Glomerular endothelial cell (primary cell): ENCODE data around the gene DNAJC22. TPM values are rescaled to one million over a fixed set of nuclear protein-coding genes. Genes with fewer than 3 reads are reported as not detected.

Experiments
- DNase-seq: peaks from one replicate; pipeline ENCODE4 v3.0.0-alpha.2; 2011; ENCODE audit warnings: low read depth, low spot score; ENCODE audit errors: extremely low read depth
- total RNA-seq: library from RNA; depleted of rRNA; stranded (reverse); fragments of >200 nt; gene quantifications from 2 replicates; pipeline ENCODE4 v1.2.3, GENCODE V29; 2015

DNAJC22 gene
- total RNA-seq, 1 donor from 2014 or later = 1.2 TPM

DNA sequence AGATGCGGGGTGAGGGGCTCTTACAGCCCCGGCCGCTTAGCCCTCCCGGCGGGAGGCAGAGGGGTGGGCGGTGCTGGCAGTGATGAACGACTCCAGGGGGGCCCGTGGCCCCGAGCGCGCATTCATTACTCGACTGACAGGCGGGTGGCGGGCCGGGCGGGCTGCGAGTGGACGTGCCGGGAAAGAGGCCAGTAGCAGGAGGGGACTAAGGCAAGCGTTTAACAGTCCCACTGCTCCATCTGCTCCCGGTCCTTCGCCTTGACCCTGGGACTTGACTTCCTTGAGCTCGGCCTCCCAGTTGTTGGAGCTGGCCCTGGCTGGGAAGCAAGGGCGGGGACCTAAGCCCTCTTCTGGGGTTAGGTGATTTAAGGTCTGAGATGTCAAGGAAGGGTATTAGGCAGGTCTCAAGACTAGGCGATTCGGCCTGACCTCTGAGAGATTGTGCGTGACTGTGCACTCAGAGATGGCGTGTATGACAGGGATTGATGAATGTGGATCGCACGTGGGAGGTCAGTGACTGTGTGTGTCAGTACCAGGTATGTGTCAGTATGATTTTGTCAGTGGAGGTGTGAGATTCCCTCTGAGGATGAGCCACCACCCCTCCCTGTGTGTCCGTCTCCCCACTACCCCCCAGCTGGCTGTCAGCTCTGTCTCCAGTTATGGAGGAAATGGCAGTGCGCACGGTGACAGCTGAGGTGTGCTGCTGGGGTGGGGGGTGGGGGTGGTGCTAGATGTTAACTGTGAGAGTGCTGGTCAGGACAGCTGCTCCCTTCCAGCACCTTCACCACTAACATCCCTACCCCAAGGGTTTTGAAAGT lies 3.6 kb upstream of the DNAJC22 start:
- DNase-seq = no peak

DNA sequence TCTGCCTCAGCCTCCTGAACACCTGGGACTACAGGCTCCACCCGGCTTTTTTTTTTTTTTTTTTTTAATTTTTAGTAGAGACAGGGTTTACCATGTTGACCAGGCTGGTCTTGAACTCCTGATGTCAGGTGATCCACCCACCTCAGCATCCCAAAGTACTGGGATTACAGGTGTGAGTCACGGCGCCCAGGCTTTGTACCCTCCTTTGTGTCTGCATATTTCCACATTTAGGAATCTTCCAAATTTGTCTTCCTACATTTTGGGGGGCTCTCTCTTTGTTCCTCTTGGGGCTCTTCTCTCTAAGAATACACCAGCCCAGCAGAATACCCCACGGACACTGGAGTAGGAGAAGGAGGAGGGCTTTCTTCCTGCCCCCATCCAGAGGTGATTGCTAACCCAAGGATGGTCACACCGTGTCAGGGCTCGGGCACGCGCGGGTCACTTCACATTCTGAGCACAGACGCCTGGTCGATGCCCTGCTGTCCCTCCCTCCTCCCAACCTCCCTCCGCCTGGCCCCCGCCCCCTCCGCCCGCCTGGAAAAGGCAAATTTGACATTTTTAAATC lies 2.1 kb upstream of the DNAJC22 start:
- DNase-seq = no peak

DNA sequence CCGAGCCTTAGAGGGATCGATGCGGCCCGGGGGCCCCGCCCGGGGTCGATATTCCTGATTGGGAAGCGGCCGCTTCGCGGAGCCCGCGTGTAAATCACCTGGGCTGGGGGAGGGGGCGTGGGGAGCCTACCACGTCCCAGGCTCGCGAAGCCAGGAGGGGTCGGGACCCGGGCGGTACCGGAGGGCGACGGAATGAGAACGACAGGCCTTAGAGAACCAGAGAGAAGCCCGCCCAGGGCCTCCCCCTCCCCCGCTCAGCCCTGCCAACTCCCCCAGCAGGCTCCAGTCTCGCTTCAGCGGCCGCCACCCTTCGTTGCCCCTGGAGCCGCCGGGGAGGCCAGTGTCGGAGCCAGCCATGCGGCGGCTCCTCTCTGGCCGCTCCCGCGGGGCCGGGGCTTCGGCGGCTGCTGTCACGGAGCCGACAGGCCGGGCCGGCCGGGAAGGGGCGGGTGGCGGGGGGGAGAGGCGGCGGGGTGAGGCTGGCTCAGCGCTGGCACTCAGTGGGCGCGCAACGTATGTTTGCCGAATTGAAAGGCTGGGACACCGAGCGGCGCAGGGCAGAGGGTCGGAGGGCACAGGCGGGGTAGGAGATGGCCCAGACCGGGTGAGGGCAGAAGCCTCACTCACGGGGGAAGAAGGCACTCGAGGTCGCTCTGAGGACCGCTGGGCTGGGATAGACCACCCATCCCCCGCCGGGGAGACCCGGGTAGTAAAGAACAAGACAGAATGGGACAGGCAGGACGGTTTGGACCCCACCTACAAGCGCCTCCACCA lies 1.4 kb upstream of the DNAJC22 start:
- no peak for DNase-seq

DNA sequence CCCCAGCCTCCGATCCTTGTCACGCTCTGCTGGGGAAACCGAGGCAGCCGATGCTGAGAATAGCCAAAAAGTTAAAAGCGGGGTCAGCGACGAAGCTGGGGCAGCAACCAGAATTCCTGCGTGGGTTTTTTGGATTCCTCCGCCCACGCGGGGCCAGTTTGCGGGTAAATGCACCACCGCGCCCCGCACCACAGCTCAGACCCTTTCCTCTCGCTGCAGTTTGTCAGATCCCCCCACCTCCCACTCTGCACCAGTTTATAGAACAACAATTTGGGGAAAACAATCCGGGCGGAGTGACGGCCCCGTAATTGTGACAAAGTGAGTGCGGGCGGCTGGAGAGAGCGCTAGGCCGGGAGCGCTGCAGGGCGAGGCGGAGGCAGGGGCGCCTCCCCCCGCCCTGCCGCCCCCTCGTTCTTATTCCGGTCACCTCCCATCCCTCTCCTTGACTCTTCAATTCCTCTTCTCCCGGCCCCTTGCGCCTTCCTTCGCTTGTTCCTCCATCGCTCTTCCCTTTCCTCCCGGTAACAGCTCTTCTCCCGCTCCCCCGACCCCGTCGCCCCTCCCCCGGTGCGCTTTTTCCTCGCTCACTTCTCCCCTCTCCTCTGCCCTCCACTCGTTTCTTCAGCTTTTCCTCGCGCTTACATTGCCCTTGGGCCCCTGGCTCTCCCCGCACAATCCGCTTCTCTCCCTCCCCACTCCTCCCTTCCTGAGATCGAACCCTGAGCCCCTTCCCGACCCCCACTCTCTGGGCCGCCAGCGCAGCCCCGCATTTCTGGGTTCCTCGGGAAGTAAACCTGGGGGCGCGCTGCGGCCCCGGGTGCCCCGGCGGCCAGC lies 646 bp upstream of the DNAJC22 start:
- no peak for DNase-seq

DNA sequence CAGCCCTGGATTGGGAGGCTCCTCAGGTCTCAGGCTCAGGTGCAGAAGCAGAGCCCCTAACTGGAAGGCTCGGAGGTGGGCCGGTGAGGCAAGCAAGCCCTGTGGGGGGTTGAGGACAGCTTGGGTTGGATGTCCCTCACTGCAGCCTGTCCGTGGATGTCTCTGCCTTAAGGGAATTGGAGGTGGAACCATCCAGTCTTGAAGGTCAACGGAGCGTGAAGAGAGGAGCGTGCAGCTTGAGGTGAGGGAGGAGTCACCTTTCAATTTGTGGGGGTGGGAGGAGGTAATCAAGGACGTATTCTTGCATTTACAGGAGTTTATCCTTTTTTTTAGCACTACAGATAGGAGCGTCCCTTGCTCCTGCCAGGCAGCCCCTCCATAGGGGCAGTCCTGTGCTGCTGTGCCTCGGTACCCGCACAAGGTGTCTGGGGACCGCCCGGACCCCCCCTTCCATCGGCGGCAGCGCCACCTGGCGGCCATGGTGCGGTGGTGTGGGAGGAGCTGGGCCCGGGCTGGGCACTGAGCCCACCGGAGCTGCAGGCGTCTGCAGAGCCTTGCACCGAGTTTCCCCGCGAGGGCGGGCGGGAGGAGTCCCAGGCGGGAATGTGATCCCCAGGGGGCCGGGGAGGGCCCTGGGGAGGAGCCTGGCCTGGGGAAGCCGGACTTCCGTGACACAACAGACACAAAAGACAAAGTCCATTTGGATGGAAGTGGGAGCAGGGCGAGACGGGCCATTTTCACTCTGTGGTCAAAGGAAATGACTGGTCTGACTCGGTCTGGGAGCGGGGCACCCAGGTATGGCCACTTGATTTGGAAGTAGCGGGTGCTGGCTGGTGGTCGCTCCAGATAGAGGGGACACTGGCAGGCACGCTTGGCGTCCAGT lies 864 bp downstream of the DNAJC22 start:
- DNase-seq = no peak

DNA sequence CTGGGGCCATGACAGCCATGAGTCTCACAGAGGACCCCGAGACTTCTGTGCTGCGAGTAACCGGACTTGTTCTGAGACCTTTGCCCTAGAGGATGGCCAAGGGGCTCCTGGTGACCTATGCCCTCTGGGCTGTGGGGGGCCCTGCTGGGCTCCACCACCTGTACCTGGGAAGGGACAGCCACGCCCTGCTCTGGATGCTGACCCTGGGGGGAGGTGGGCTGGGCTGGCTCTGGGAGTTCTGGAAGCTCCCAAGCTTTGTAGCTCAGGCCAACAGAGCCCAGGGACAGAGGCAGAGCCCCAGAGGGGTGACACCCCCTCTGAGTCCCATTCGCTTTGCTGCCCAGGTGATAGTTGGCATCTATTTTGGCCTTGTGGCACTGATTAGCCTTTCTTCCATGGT lies 2.1 kb downstream of the DNAJC22 start:
- no peak for DNase-seq

DNA sequence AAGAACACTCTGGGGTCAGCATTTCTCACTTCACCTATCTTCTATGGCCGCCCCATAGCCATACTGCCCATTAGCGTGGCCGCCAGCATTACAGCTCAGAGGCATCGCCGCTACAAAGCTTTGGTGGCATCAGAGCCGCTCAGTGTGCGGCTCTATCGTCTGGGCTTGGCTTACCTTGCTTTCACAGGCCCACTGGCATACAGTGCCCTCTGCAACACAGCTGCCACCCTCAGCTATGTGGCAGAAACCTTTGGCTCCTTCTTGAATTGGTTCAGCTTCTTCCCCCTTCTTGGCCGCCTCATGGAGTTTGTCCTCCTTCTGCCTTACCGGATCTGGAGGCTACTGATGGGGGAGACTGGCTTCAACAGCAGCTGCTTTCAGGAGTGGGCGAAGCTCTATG lies 2.6 kb downstream of the DNAJC22 start:
- DNase-seq = no peak

DNA sequence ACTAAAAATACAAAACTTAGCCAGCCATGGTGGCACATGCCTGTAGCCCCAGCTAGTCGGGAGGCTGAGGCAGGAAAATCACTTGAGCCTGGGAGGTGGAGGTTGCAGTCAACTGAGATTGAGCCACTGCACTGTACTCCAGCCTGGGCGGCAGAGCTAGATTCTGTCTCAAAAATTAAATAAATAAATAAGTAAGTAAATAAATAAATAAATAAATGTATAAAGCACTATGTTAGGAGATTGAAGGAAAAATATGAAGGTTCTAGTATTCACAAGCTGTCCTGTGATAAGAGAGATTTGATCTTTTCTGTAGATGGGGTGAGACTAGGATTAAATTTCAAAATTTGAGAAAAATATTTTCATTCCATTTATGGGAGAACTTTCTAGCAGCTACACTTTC lies 5.7 kb downstream of the DNAJC22 start:
- no peak for DNase-seq

DNA sequence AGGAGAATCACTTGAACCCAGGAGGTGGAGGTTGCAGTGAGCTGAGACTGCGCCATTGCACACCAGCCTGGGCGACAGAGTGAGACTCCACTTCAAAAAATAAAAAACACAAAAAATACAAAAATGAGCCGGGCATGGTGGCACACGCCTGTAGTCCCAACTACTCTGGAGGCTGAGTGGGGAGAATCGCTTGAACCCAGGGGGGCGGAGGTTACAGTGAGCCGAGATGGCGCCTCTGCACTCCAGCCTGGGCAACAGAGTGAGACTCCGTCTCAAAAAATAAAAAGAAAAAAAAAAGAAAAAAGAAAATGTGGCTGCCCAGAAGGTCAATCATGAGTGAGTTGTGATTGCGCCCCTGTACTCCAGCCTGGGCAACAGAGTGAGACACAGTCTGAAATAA lies 9.2 kb downstream of the DNAJC22 start:
- no peak for DNase-seq

DNA sequence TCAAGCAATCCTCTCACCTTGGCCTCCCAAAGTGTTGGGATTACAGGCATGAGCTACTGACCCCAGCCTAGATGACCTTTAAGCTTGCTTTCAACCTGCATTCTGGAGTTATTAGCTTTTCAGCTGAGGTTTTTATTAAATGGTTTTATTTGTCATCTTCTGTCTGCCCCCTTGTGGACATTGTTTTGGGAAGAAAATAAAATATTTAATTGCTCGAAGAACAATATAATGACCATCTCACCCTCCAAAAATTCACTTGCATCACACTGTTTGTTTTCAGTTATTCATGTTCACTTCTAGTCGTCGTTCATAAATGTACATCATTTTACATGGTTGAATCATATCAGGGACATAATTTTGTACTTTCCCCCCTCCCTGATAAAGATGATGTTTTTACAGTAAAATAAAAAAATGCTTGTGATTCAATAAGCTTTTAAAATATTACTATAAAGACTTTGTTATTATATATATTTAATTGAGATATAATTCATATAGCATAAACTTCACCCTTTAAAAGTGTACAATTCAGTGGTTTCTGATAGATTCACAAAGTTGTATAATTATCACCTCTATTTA lies 10.5 kb downstream of the DNAJC22 start:
- no peak for DNase-seq

DNA sequence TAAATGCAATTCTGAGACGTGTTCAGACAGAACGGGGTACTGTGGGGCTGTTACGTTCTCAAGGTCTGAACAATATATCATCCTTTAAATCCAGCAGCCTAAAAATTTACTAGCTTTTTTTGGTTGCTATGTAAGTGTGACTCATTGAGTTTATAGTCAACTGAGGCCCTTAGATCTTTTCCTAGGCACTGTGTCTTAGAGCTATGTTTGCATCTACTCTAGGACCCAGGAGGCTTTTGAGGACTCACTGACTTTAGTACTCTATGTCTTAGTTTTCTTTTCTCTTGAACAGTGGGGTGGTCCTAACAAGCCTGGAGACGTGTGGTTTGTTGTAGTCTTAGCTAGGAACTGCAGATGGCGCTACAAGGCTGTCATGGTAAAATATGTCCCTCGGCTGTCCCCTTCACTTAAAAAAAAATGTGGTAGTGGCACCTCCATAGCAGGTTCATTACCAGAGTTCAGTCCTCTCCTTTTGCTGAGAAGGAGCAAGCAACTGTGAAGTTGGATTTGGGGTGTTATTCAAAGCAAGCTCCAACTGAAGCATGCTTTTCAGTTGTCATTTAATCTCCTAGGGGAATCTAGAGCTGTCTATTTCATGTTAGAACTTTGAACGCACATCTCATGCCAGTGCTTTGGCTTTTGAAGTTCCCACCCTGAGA lies 11.9 kb downstream of the DNAJC22 start:
- DNase-seq = no peak

DNA sequence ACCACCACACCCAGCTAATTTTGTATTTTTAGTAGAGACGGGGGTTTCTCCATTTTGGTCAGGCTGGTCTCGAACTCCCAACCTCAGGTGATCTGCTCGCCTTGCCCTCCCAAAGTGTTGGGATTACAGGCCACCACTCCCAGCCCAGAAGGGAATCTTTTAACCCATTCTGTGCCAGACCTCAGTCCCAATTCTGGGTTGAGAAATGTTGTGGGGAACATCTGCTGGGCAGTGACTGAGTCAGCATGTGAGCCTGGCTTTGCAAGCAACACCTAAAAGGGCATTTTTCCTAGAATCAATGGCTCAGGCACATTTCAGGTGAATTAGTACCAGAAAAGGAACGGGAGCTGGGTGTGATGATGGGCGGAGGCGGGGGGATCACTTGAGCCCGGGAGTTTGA lies 13.0 kb downstream of the DNAJC22 start:
- no peak for DNase-seq

DNA sequence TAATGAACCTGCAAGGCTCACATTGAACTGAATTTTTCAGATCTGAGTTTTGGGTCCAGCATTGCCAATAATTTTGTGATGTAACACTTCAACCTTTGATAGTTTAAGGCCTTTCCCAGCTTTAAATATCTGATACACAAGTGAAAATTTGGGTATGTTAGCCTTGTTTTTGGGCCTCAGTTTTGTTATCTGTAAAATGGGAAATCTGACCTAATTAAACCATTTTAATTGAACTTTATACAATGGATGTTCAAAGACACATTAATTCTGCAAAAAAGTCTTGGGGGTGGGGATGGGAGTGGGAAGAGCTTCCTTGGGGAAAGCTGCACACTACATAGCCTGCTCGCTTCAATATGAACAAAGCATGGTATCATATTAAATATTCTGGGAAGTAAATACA lies 15.4 kb downstream of the DNAJC22 start:
- no peak for DNase-seq

DNA sequence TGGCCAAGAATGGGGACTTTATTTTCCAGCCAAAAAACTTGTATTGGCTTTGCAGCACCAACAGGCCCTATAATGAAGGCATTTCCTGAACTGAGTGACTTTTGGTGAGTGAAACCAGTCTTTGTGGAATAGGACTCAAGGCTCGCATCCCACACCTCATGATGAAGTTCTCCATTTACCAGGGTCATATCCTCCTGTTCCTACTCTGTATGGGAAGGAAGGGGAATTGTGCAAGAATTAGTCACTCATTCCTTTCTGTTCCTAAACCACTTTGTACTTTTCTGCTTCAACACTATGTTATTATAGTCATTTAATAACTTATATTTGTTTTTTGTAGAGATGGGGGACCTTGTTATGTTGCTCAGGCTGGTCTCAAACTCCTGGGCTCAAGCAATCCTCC lies 18.3 kb downstream of the DNAJC22 start:
- no peak for DNase-seq

DNA sequence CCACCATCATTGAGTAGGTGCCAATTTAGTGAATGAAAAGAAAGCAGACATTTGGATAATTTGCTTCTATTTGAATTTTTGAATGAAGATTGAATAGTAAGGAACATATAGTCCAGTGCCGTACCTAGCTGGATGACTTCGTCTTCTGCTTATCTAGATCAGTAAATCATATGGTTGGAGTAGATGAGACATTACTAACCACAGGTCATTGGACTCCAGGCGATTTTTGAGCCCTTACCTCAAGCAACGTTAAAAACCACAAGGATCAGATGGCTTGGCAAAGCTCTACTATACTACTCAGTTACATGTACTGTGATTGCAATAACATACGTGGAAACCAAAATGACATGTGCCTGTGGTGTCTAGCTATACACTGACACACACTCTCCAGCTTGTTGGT lies 18.9 kb downstream of the DNAJC22 start:
- no peak for DNase-seq

DNA sequence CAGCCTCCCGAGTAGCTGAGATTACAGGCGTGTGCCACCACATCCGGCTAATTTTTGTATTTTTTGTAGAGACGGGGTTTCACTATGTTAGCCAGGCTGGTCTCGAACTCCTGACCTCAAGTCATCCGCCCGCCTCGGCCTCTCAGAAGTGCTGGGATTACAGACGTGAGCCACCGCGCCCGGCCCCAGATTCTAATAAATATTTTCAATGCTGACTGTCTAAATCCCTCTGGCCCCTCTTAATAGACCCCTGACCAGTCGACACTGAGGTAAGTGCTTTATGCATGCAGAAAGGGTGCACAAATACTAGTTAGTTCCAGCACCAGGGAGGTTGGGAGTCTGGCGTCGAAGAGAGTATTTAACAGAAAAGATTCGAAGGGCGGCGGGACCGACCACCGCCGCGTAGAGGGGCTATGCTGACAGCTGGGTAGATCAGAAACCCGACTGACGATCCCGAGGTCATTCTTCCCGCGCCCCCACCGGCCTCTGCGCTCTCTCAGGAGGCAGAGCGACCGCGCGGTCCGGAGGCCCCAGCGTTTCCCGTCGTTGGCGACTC lies 19.5 kb downstream of the DNAJC22 start:
- DNase-seq = no peak

DNA sequence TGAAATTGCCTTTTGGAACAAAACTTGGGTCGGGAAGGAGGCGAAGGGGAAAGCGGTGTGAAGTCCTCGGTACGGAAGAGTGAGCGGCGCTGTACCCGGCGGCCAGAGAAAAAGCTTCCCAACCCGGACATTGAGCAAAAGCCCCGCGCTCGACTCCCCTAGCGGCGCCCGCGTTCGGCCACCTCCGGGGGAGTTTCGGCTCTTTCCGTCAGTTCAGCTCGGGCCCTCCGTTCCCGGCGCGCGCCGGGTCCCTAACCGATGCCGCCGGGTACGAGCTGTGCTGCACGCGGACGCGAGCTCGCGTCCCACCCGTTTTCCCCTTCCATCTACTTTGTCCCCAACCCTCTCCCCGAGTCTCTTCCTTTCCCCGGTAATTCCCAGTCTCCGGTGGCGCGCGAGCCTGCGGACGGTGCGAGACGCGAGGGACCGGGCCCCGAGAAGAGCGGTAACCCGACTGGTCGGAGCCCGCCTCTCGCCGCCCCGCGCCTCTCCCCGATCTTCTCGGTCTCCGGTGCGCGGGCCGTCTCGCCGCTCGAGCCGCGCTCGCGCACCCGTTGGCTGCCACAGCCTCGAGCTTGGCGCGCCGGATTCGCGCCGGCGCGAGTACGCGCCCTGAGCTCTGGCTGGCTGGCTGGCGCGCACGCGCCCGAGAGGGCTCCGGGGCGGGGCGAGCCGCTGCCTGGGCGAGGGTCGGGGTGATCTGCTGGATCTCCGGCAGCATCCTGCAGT lies 20.1 kb downstream of the DNAJC22 start:
- no peak for DNase-seq
